ENCODE measurements around the gene PARK7.
A peak's percentile ranks its signal among the peaks of the same experiment; 100 is the strongest.

Gene PARK7

DNA sequence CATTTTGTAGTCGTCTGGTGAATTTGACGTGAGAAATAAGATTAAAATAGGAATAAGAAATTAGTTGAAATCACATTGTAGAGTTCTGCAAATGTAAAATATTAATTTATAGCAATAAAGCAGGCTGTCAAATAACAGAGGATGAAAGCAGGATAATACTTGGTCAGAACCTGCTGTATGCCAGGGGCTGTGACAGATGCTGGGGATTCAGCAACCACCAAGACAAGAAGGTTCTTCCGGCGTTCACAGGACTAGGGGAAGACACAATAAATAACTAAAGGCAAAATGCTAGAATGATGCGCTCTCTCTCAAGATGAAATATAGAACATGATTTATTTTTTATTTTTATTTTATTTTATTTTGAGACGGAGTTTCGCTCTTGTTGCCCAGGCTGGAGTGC is 6.8 kb upstream of the PARK7 start:
- Histone ChIP-seq H3K79me2 (ENCODE audit: insufficient read depth, low read length) (no peaks in the 10 kb centered on the region), H3K27ac (ENCODE audit: low read length) (peak overlapping the region; percentile 78), H3K4me2 (ENCODE audit: insufficient read depth, low read length) (peak overlapping the region; percentile 65), H3K9ac (ENCODE audit: low read depth, low read length) (peak overlapping the region; percentile 65), H3K36me3 (ENCODE audit: insufficient read depth, low read length) (no peaks in the 10 kb centered on the region), H4K20me1 (ENCODE audit: insufficient read depth, low read length) (no peaks in the 10 kb centered on the region), H3K9me3 (ENCODE audit: insufficient read depth, low read length, severe bottlenecking) (no peaks in the 10 kb centered on the region), H3K4me3 (ENCODE audit: low read depth in 1 of 2, low read length in 2 of 2) (peak overlapping the region; percentile 40 to 58; a peak in 3 of 4 replicates), H3K27me3 (ENCODE audit: insufficient read depth, low read length, poor library complexity) (no peaks in the 10 kb centered on the region), H2AFZ (ENCODE audit: low read depth, low read length) (peak overlapping the region; percentile 91), H3K4me1 (ENCODE audit: insufficient read depth, low read length) (peaks cover 12% of the 10 kb centered on the region; the same call in 1 of the 2 replicates)
- DNase-seq (no peak), ATAC-seq (ENCODE audit: insufficient read depth, low read depth) (0 out of 3 replicates have a peak, but pooled peaks have one; percentile 39)
- TF ChIP-seq CTCF (IDR thresholded peaks at IDR 0.05; ENCODE audit: borderline replicate concordance, extremely low read depth, low read length, poor library complexity, severe bottlenecking) (no peak), EZH2 (IDR thresholded peaks at IDR 0.05; ENCODE audit: borderline replicate concordance, low read depth, low read length, severe bottlenecking) (no peak)

GRCh38 chr1:7956218-7957032 is 5.1 kb upstream of the PARK7 start:
- Histone ChIP-seq H3K79me2 (ENCODE audit: insufficient read depth, low read length) (peaks cover 10% of the 10 kb centered on the region), H3K9me3 (ENCODE audit: insufficient read depth, low read length, severe bottlenecking) (no peaks in the 10 kb centered on the region), H2AFZ (ENCODE audit: low read depth, low read length) (no peak overlapping the region), H3K9ac (ENCODE audit: low read depth, low read length) (no peak overlapping the region), H3K4me1 (ENCODE audit: insufficient read depth, low read length) (peaks cover 23% of the 10 kb centered on the region), H3K36me3 (ENCODE audit: insufficient read depth, low read length) (no peaks in the 10 kb centered on the region), H4K20me1 (ENCODE audit: insufficient read depth, low read length) (no peaks in the 10 kb centered on the region), H3K27ac (ENCODE audit: low read length) (no peak overlapping the region), H3K4me3 (ENCODE audit: low read depth in 1 of 2, low read length in 2 of 2) (no peak overlapping the region), H3K4me2 (ENCODE audit: insufficient read depth, low read length) (no peak overlapping the region), H3K27me3 (ENCODE audit: insufficient read depth, low read length, poor library complexity) (no peaks in the 10 kb centered on the region)
- ATAC-seq (ENCODE audit: insufficient read depth, low read depth) (no peak), DNase-seq (no peak)
- no peak for TF ChIP-seq EZH2 (IDR thresholded peaks at IDR 0.05; ENCODE audit: borderline replicate concordance, low read depth, low read length, severe bottlenecking)
- TF ChIP-seq CTCF (IDR thresholded peaks at IDR 0.05; ENCODE audit: borderline replicate concordance, extremely low read depth, low read length, poor library complexity, severe bottlenecking), result no peak

GRCh38 chr1:7960165-7960564 is 1.3 kb upstream of the PARK7 start:
- DNase-seq (no peak), ATAC-seq (ENCODE audit: insufficient read depth, low read depth) (no peak)
- H3K4me2 ChIP-seq (ENCODE audit: insufficient read depth, low read length), result peak overlapping the region; percentile 73
- no peaks in the 10 kb centered on the region for H3K9me3 ChIP-seq (ENCODE audit: insufficient read depth, low read length, severe bottlenecking)
- H3K27ac ChIP-seq (ENCODE audit: low read length), result no peak overlapping the region
- H3K9ac ChIP-seq (ENCODE audit: low read depth, low read length), result peak overlapping the region; percentile 93
- H3K4me1 ChIP-seq (ENCODE audit: insufficient read depth, low read length), result peaks cover 42% of the 10 kb centered on the region
- H3K79me2 ChIP-seq (ENCODE audit: insufficient read depth, low read length), result peaks cover 46% of the 10 kb centered on the region
- H2AFZ ChIP-seq (ENCODE audit: low read depth, low read length), result no peak overlapping the region
- TF ChIP-seq CTCF (IDR thresholded peaks at IDR 0.05; ENCODE audit: borderline replicate concordance, extremely low read depth, low read length, poor library complexity, severe bottlenecking) (no peak), EZH2 (IDR thresholded peaks at IDR 0.05; ENCODE audit: borderline replicate concordance, low read depth, low read length, severe bottlenecking) (no peak)
- peak overlapping the region in 1 of 2 experiments; percentile 93; a peak in 2 of 4 replicates for H3K4me3 ChIP-seq (ENCODE audit: low read depth in 1 of 2, low read length in 2 of 2)
- no peaks in the 10 kb centered on the region for H3K27me3 ChIP-seq (ENCODE audit: insufficient read depth, low read length, poor library complexity)
- no peaks in the 10 kb centered on the region; the same call in 1 of the 2 replicates for H4K20me1 ChIP-seq (ENCODE audit: insufficient read depth, low read length)
- H3K36me3 ChIP-seq (ENCODE audit: insufficient read depth, low read length), result peaks cover 26% of the 10 kb centered on the region
